ENCODE measurements around the gene SUN5. TPM values are rescaled to one million over a fixed set of nuclear protein-coding genes. Genes with fewer than 3 reads are reported as not detected.

SUN5 gene
- polyA plus RNA-seq, 2 of the 4 experiments (the other 2 are of a cell fraction) = not detected

DNA sequence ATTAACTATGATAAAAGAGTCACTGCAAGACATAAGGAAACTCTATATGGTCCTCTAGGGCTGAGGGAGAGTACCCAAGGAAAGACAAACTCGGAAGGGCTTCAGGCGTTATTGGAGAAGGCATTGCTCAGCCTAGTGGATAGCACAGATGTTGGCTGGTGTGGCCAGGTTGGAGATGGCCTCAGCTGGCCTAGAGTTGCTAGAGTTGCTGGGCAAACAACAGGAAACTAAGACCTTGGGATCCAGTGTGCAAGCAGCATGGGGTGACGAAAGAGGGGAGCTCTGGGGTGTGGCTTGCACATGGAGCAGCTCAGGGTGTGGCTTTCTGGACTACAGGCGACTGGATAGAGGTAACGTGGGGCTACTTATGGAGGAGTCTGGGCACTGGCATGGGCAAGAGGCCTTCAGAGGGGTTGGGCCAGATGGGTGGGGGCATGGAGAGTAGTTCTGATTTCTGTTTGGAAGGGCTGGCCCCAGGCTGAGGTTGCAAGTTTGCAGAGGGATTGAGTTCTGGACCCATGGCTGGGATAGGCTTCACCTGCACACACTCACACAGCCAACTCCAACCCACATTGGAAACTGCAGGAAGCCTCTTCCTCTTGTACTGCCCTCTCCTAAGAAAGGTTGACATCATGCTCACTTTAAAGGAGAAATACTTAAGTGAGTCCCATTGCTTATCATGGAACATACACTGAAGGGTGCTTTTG, 22.0 kb upstream of the SUN5 start (continued):
- TF ChIP-seq RCOR1 (IDR thresholded peaks at IDR 0.05; ENCODE audit: low read depth, low read length) = no peak
- no peak for TF ChIP-seq FOXS1 (CRISPR knock-in tag; IDR thresholded peaks at IDR 0.05)
- no peak for TF ChIP-seq RARB (CRISPR knock-in tag; IDR thresholded peaks at IDR 0.05)
- TF ChIP-seq, protein P1, sequence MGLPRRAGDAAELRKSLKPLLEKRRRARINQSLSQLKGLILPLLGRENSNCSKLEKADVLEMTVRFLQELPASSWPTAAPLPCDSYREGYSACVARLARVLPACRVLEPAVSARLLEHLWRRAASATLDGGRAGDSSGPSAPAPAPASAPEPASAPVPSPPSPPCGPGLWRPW (IDR thresholded peaks at IDR 0.05) = no peak

DNA sequence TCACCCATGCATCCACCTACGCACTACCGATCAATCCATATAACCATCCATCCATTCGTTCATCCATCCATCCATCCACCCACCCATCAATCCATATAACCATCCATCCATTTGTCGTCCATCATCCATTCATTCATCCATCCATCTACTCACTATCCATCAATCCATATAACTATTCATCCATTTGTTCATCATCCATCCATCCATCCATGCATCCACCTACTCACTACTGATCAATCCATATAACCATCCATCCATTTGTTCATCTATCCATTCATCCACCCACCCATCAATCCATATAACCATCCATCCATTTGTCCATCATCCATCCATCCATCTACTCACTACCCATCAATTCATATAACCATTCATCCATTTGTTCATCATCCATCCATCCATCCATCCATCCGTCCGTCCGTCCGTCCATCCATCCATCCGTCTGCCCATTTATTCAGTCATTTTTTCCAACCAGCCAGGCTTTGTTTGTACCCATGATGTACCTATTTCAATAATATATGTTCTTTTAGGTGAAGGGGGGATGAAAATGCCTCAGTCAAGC, 21.2 kb upstream of the SUN5 start:
- POLR2A ChIA-PET = no interaction called here
- ATAC-seq = no peak
- DNase-seq (ENCODE audit: low read depth in 1 of 2, low spot score in 1 of 2) = no peak
- TF ChIP-seq, protein P2, sequence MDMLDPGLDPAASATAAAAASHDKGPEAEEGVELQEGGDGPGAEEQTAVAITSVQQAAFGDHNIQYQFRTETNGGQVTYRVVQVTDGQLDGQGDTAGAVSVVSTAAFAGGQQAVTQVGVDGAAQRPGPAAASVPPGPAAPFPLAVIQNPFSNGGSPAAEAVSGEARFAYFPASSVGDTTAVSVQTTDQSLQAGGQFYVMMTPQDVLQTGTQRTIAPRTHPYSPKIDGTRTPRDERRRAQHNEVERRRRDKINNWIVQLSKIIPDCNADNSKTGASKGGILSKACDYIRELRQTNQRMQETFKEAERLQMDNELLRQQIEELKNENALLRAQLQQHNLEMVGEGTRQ (IDR thresholded peaks at IDR 0.05) = no peak
- TF ChIP-seq HOXB5 (CRISPR knock-in tag; IDR thresholded peaks at IDR 0.05) = no peak
- no peak for TF ChIP-seq CHD4 (IDR thresholded peaks at IDR 0.05; ENCODE audit: borderline replicate concordance)
- TF ChIP-seq, protein P3, sequence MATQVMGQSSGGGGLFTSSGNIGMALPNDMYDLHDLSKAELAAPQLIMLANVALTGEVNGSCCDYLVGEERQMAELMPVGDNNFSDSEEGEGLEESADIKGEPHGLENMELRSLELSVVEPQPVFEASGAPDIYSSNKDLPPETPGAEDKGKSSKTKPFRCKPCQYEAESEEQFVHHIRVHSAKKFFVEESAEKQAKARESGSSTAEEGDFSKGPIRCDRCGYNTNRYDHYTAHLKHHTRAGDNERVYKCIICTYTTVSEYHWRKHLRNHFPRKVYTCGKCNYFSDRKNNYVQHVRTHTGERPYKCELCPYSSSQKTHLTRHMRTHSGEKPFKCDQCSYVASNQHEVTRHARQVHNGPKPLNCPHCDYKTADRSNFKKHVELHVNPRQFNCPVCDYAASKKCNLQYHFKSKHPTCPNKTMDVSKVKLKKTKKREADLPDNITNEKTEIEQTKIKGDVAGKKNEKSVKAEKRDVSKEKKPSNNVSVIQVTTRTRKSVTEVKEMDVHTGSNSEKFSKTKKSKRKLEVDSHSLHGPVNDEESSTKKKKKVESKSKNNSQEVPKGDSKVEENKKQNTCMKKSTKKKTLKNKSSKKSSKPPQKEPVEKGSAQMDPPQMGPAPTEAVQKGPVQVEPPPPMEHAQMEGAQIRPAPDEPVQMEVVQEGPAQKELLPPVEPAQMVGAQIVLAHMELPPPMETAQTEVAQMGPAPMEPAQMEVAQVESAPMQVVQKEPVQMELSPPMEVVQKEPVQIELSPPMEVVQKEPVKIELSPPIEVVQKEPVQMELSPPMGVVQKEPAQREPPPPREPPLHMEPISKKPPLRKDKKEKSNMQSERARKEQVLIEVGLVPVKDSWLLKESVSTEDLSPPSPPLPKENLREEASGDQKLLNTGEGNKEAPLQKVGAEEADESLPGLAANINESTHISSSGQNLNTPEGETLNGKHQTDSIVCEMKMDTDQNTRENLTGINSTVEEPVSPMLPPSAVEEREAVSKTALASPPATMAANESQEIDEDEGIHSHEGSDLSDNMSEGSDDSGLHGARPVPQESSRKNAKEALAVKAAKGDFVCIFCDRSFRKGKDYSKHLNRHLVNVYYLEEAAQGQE (IDR thresholded peaks at IDR 0.05) = no peak
- no peak for TF ChIP-seq TFCP2L1 (CRISPR knock-in tag; IDR thresholded peaks at IDR 0.05)
- TF ChIP-seq ZC3H11A (IDR thresholded peaks at IDR 0.05) = no peak
- no peak for TF ChIP-seq RAD21 (conservative IDR thresholded peaks at IDR 0.05 in 1 of 2, IDR thresholded peaks at IDR 0.05 in 1 of 2)
- TF ChIP-seq, protein P4, sequence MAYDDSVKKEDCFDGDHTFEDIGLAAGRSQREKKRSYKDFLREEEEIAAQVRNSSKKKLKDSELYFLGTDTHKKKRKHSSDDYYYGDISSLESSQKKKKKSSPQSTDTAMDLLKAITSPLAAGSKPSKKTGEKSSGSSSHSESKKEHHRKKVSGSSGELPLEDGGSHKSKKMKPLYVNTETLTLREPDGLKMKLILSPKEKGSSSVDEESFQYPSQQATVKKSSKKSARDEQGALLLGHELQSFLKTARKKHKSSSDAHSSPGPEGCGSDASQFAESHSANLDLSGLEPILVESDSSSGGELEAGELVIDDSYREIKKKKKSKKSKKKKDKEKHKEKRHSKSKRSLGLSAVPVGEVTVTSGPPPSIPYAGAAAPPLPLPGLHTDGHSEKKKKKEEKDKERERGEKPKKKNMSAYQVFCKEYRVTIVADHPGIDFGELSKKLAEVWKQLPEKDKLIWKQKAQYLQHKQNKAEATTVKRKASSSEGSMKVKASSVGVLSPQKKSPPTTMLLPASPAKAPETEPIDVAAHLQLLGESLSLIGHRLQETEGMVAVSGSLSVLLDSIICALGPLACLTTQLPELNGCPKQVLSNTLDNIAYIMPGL (CRISPR knock-in tag; IDR thresholded peaks at IDR 0.05; ENCODE audit: borderline replicate concordance) = no peak
- no peak for TF ChIP-seq PHF8 (IDR thresholded peaks at IDR 0.05; ENCODE audit: borderline replicate concordance, low read depth)
- Histone ChIP-seq H3K4me2 (no peak overlapping the region), H3K4me3 (no peak overlapping the region), H3K27ac (no peak overlapping the region), H3K9me3 (no peaks in the 10 kb centered on the region), H3K4me1 (no peaks in the 10 kb centered on the region)
- CTCF ChIA-PET = no interaction called here
- no peak for FAIRE-seq
- WGBS (ENCODE audit: missing lambda C conversion rate) = 59% methylated on average over 9 of the region's 9 CpGs

- no peaks in the 10 kb centered on the region for H3K4me1 ChIP-seq
- DNase-seq (ENCODE audit: low read depth in 1 of 2, low spot score in 1 of 2) (no peak), ATAC-seq (no peak), FAIRE-seq (no peak)
- H3K9me3 ChIP-seq = no peaks in the 10 kb centered on the region
- no peak overlapping the region for H3K27ac ChIP-seq
- 4% methylated on average over 5 of the region's 5 CpGs for whole genome bisulfite sequencing (ENCODE audit: missing lambda C conversion rate)
- no peak overlapping the region for H3K4me2 ChIP-seq
- H3K4me3 ChIP-seq = no peak overlapping the region
- ChIA-PET POLR2A (interaction anchor here (0.5 kb wide), 1 partner anchor 959 kb away, joined by 3 read pairs; no protein-coding TSS in a partner anchor), CTCF (no interaction called here)
- no peak for TF ChIP-seq ZC3H11A (IDR thresholded peaks at IDR 0.05)
- TF ChIP-seq RFX5 (IDR thresholded peaks at IDR 0.05) = no peak
- TF ChIP-seq NPAS2 (CRISPR knock-in tag; IDR thresholded peaks at IDR 0.05; ENCODE audit: borderline replicate concordance) = no peak
- TF ChIP-seq, protein P4 (CRISPR knock-in tag; IDR thresholded peaks at IDR 0.05; ENCODE audit: borderline replicate concordance) = no peak
- TF ChIP-seq, protein P3 (IDR thresholded peaks at IDR 0.05) = no peak
- no peak for TF ChIP-seq CBX2 (IDR thresholded peaks at IDR 0.05; ENCODE audit: borderline replicate concordance, low read depth)
- no peak for TF ChIP-seq FOXS1 (CRISPR knock-in tag; IDR thresholded peaks at IDR 0.05)
- TF ChIP-seq HEYL (CRISPR knock-in tag; IDR thresholded peaks at IDR 0.05) = no peak
- no peak for TF ChIP-seq POLR2AphosphoS2 (conservative IDR thresholded peaks at IDR 0.05; ENCODE audit: low read length)
These were observed 20.5 kb upstream of the SUN5 start for GRCh38 chr20:33024609-33025317.

Data from A549 (cell line).